GM19468 (cell line): ENCODE data around the gene DMBT1.

Experiments
- ATAC-seq: cut with Tn5 transposase; IDR thresholded peaks from one replicate; pipeline ENCODE4 v1.9.1; 2021; ENCODE audit warnings: mild to moderate bottlenecking, moderate library complexity, moderate number of reproducible peaks; ENCODE audit not compliant: unreplicated experiment; ENCODE audit errors: extremely low read depth

The DMBT1 gene

DNA sequence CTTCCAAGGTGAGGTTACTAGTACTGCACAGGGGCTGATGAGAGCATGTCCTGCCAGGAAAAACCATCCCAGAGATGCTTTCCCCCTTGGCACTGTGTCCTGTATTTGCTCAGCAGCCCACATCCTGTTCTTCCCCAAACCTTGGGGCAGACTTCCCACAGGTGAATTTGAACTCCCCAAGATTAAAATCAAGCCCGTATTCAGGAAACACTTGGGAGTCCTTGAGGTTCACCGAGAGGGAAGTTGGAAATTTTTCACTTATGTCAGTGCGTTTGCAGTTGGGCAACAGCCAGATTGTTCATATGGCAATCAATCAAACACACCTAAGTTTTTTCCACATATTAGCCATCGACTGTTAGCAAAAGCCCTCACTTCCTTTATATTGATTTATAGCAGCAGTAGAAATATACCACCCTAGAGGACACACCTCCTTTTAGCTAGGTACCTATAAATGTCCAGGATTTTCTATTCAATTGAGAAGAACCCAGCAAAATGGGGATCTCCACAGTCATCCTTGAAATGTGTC lies at the start of gene DMBT1:
DMBT1 (plus strand) TSS at position 476 of the 526 bp plus-strand sequence; CDS start at position 493, 17 bp downstream.
- no peak for ATAC-seq

DNA sequence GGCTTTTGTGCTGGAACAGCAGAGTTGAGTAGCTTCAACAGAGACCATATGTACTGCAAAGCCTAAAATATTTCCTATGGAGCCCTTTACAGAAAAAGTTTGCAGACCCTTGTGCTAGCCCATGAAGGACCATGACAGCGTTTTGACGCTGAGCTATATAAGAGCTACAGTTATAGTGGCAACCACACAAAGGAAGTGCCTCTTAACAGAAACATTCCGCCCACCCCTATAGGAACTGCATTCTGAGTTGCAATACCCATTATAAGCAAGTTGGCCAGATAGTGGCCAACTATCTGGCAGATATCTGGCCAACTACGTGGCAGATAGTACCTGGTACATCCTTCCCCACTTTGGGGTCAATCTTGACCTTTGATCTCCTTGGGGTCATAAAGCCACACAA lies 47.5 kb upstream of the DMBT1 start:
- ATAC-seq = no peak

DNA sequence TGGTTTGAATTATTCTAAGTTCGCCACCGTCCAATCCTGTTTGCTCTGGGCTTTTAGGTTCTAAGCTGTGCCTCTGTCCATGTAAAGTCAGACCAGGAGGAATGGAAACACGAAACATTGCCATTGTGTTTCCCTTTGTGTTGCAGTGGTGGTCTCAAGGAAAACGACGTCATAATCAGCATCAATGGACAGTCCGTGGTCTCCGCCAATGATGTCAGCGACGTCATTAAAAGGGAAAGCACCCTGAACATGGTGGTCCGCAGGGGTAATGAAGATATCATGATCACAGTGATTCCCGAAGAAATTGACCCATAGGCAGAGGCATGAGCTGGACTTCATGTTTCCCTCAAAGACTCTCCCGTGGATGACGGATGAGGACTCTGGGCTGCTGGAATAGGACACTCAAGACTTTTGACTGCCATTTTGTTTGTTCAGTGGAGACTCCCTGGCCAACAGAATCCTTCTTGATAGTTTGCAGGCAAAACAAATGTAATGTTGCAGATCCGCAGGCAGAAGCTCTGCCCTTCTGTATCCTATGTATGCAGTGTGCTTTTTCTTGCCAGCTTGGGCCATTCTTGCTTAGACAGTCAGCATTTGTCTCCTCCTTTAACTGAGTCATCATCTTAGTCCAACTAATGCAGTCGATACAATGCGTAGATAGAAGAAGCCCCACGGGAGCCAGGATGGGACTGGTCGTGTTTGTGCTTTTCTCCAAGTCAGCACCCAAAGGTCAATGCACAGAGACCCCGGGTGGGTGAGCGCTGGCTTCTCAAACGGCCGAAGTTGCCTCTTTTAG lies 46.3 kb upstream of the DMBT1 start:
- no peak for ATAC-seq

GRCh38 chr10:122515022-122515424 lies 45.5 kb upstream of the DMBT1 start:
- ATAC-seq = no peak

DNA sequence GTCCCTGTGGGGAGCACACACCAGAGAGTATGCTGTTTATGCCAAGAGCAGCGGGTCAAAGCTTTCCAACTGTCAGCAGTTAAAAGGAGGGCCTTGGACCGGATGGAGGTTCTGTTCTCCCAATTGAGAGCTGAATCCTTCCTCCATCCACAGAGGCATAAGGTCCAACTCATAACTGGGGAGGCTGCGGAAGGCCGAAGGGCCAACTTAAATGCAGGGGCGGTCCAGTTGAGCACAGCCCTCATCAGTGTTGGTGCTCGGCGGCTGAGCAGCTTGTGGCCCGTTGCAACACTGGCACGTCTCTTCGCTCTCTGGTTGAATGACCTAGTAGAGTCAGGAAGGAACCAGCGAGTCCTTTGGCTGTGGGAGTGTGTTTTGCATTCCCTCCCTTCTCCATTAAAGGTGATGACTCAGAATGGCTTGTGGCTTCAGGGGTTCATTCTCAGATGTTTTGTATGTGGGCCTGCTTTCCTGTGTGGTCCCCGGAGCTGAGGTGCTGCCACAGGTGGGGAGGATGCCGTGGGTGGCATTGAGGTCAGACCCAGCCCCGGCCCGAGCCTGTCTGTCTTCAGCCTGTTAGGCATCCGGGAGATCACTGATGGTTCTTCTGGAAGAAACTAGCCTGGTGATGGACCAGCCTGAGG lies 44.8 kb upstream of the DMBT1 start:
- no peak for ATAC-seq

DNA sequence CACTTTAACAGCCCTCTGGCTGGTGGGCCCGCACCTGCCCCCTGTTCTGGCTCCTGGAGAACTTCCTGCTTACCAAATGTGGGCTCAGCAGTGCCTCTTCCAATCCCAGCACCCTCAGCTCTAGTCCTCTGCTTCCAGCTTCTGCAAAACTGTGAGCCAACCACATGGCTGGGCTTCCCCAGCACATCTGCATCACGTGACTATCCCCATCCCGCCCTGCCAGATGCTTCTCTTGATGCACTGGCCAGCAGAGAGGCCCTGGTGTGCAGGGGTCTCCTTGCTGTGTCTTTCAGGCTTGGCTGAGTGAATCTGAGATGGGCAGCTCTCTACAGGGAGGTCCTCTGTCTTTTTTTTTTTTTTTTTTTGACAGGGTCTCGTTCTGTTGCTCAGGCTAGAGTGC lies 43.8 kb upstream of the DMBT1 start:
- ATAC-seq = no peak

DNA sequence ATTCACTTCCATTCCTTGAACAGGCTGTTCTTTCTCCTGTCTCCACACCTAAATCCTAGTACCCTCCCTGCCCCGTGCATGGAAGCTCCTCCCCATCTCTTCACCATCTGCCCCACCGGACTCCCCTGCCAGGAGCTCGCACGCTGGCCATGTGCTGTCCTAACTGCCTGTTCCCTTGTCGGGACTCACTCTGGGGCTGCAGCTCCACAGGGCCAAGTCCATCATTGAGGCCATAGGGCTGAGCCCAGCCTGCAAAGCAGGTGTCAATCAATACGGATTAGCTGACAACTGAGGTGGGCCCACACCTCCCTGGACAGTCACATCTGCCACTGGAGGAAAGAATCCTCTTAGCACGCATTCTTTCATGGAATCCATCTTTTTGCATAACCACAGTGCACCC lies 41.4 kb upstream of the DMBT1 start:
- no peak for ATAC-seq

DNA sequence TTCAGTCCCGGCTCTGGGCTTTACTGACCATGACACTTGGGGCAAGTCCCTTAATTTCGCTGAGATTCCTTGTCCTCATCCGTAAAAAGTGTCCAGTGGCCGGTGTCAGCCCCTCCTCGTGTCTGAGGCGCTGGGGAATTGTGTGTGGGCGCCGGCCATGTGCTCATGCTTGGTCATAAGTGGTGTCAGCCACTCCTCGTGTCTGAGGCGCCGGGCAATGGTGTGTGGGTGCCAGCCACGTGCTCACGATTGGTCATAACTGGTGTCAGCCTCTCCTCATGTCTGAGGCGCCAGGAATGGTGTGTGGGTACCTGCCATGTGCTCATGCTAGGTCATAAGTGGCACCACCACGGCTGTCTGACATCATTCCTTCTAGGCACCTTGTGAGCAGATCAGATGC lies 40.7 kb upstream of the DMBT1 start:
- ATAC-seq = no peak

- no peak for ATAC-seq
These were observed 39.5 kb upstream of the DMBT1 start for GRCh38 chr10:122521011-122521410.

GRCh38 chr10:122524811-122525210 lies 35.7 kb upstream of the DMBT1 start:
- no peak for ATAC-seq

- ATAC-seq = no peak
These were observed 34.8 kb upstream of the DMBT1 start for GRCh38 chr10:122525788-122526187.

DNA sequence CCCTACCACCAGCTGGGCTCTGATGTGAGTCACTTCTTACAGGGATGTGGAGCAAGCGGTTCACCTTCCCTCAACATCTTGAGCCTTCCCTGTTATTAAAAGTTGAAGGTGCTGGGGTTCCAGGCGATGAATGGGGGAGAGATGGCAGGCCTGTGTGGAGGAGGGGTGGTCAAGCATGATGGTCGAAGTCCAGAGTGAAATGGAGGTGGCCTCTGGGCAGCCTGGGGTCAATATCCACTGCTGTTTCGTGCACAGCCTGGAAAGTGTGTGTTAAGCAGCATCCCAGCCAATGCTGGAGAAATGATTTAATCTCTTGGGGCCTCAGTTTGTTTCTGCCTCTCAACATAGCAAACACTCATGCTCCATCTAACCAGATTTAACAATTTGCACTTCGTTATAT lies 33.7 kb upstream of the DMBT1 start:
- no peak for ATAC-seq

DNA sequence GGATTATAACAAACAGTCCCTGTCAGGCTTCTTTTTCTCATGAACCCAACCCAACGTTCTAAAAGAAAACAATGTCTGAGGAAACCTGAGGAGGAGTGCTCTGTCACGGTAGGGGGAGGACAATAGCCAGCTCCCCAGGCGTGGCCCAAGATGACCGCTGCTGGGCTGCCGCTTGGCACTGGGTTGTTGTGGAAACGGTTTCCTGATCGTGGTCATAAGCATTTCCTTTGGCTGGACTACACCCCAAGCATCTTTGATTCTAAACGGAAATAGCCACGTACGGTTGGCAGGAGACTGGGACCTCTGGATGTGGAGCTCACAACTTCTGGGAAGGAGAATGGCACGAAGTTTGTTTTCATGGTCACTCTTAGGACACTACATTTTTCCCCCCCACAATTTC lies 30.4 kb upstream of the DMBT1 start:
- ATAC-seq = no peak

DNA sequence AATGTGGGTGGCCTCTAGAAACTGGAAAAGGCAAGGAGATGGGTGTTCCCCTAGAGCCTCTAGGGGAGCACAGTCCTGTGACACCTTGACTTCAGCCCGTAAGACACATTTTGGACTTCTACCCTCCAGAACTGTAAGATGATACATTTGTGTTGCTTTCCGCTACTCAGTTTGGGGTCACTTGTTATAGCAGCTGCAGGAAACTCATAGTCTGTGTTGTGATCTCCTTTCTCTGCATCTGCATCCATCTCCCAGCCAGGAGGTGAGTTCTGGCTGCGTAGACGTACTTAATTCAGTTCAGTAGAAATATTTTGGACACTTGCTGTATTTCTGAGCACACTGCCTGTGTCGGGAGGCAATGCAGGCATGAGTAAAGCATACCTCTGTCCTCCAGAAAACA lies 29.3 kb upstream of the DMBT1 start:
- ATAC-seq = no peak

DNA sequence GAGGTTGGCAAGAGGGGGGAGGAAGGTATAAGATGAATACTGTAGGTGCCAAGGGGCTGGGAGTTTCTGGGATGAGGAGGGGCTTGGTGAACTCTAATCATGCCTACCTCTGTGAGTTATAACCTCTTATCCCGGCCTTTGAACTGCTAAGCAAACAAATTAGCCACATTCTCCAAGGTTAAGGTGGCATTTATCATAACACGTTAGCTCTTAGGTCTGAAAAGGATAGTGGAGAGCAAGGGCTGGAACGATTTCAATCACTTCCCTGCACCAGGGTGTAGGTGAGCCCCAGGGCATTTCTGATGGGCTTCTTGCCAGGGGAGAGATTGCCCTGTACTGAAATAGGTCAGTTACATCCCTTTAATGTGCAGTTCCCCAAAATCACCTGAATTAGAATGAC lies 28.6 kb upstream of the DMBT1 start:
- ATAC-seq = no peak

GRCh38 chr10:122532601-122533296 lies 27.8 kb upstream of the DMBT1 start:
- ATAC-seq = no peak

- ATAC-seq = no peak
These were observed 23.0 kb upstream of the DMBT1 start for GRCh38 chr10:122537545-122537944.

DNA sequence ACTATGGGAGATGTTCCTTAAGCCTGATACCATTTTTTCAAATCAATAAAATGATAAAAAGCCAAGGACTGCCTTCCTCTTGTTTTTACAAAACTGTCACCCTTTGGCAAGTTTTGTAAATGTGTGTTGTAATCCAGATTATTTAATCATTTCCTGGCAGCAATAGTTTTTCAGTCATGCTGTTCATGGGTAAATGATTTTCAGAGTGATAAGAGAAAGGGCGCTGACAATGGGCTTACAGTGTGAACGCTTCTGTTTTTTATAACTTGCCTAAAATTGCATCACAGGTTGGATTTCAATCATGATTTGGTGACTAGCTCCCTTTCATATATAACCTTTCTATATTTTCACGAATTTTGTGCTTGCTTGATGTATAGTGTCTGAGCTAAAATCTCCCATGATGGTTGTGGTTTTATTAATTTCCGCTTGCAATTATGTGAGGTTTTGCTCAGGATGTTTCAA lies 19.0 kb upstream of the DMBT1 start:
- no peak for ATAC-seq

GRCh38 chr10:122543676-122544445 lies 16.7 kb upstream of the DMBT1 start:
- ATAC-seq = no peak

- no peak for ATAC-seq
These were observed 16.1 kb upstream of the DMBT1 start for GRCh38 chr10:122544493-122544892.
